ELF-1 (cell line): ENCODE measurements around the gene TMEM33.

Experiments
- DNase-seq: peaks from one replicate; pipeline ENCODE4 v3.0.0-alpha.2; 2016; ENCODE audit warnings: low read depth, low spot score

TMEM33 gene

DNA sequence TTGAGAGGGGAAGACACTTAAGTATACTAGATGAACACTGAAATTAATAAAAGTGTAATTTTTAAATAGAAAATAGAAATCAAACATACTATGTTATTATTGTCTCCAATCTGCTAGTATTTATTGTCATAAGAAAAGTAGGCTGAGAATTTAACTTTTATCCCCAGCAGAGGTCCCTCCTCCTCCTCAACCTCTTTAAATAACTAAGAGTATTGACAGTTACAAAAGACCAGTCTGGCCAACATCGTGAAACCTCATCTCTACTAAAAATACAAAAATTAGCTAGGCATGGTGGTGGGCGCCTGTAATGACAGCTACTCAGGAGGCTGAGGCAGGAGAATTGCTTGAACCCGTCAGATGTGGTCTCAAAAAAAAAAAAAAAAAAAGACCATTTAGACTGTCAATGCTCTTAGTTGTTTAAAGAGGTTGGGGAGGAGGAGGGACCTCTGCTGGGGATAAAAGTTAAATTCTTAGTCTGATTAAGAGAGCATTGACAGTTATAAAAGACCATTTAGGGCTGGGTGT is 59.3 kb downstream of the TMEM33 start:
- no peak for DNase-seq

DNA sequence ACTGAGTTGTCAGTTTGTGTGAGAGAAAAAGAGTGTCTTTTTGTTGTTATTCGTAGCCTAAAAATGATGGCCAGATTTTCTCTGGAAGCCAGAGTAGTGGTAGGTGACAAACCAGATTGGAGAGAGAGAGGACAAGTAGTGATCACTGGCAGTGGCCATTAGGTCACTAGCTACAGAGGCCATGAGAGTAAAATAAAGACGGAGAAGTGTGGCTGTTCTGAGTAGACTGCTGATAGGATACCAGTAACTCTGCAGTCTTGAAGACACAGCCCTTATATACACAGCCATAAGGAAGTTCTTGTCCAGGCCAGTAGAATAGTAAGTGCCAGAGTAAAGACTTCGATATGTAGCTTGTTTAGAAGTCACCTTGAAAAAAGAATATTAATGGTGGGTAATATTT is 62.8 kb downstream of the TMEM33 start:
- no peak for DNase-seq

DNA sequence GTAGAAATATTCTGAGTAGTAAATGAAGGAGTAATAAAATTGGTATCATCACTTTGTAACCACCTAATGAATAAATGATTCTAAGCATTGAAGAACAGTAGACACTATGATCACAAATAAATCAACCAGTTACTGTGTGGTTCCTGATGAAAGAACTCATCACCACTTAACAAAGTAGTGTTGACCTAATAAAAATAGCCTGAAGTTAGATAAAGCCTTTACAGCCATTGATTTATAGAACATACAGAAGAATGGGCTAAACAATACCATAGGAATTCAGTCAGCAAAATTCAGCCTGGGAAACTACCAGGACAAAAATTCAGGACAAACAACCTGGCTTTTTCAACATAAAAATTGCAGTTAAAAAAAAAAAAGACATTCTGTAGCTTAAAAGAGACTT is 64.1 kb downstream of the TMEM33 start:
- no peak for DNase-seq

DNA sequence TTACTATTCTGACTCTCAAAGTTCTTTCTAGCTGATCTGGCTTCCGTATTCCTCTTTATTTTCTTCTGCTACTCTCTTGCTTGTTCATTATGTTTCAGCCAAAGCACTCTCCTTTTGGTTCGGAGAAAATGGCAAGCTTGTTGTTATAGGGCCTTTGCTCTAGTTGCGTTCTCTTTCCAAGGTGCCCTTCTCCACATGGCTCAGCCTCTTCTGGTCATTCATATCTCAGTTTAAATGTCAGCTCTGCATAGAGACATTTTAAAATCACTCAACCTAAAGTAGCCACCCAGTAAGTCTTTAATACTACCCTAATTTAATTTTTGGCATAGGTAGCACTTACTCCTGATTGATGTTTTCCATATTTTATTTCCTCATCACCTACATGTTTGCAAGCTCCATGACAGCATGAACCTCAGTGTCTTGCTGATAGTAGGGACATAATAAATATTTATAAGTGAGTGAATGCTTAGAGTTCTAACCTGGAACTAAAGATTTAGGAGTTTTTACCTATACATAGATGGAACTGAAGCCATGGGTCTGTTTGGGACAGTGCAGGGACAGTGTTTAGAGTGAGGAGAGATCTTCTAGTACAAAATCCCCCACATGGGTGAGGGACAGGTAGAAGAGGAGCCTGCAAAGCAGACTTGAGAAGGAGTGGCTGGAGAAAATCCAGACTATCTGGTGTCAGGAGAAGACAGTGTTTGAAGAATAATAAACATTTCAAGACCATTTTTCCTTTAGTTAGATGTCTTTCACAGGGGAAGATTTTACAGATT is 73.0 kb downstream of the TMEM33 start:
- no peak for DNase-seq
